GM18867 (cell line): Measurements from ENCODE around the gene PCK1.

Source experiments
- ATAC-seq: cut with Tn5 transposase; IDR thresholded peaks from one replicate; pipeline ENCODE4 v1.9.1; 2021; ENCODE audit warnings: mild to moderate bottlenecking, moderate library complexity; ENCODE audit not compliant: unreplicated experiment

Gene PCK1

GRCh38 chr20:57600320-57601210, 39.7 kb downstream of the PCK1 start:
- ATAC-seq, result no peak

- no peak for ATAC-seq
Observed at GRCh38 chr20:57601211-57601570, 40.3 kb downstream of the PCK1 start.

GRCh38 chr20:57601737-57602136, 40.8 kb downstream of the PCK1 start:
- no peak for ATAC-seq

- ATAC-seq, result no peak
Observed at GRCh38 chr20:57603120-57603519, 42.2 kb downstream of the PCK1 start.

DNA sequence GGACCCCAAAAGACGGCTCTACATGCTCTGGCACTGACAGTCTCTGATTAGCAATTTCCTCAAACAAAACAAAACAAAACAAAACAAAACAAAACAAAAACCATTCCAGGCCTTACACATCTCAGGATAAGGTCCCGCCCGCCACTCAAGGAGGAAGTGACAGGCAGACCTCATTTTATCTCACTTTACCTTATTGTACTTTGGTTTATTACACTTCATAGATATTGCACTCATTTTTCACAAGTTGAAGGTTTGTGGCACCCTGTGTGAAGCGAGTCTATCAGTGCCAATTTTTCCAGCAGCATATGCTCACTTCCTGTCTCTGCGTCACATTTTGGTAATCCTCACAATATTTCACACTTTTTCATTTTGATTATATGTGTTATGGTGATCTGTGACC, 44.1 kb downstream of the PCK1 start:
- ATAC-seq, result no peak

GRCh38 chr20:57605878-57606277, 45.0 kb downstream of the PCK1 start:
- no peak for ATAC-seq

DNA sequence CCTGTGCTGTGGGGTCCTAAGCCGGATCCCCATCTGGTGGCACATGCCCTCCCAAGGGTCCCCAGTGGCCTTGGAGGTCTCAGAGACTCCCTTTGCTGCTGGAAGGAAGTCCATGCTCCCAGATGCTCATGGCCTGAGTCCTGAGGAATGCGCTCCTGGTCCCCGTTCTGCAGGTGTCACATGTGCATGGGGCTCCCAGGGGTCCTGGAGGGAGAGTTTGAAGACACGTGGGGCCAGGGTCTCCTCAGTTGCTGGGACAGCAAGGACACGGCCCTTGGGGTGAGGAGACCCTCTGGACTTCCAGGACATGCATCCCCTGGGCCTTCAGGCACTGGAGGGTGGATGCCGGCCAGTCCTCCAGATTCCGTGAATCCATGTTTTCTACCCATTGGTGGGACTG, 47.6 kb downstream of the PCK1 start:
- ATAC-seq, result no peak

GRCh38 chr20:57609086-57609841, 48.4 kb downstream of the PCK1 start:
- no peak for ATAC-seq

- no peak for ATAC-seq
Observed at GRCh38 chr20:57609842-57610167, 48.9 kb downstream of the PCK1 start.

- ATAC-seq, result no peak
Observed at GRCh38 chr20:57610261-57610952, 49.5 kb downstream of the PCK1 start.

GRCh38 chr20:57611586-57612311, 50.8 kb downstream of the PCK1 start:
- ATAC-seq, result no peak

DNA sequence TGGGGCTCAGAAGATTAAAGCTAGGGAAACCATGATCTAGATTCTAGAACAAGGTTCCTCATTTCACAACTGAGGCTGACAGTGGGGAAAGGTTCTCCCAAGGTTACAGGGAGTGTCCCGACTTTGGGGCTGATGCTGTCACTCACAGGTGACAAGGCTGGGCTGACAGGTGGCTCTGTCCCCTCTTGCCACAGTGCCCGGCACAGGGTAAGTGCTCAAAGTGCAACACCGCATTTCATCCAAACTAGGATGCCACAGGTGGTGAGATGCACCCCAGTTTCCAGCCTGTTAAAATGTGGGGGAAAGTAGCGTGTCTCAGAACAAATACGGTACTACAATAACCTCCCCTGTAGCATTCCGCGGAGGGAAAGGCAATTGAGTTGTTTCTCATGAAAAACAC, 51.5 kb downstream of the PCK1 start:
- no peak for ATAC-seq

- ATAC-seq, result no peak
Observed at GRCh38 chr20:57612916-57613315, 52.0 kb downstream of the PCK1 start.

GRCh38 chr20:57613481-57613921, 52.6 kb downstream of the PCK1 start:
- ATAC-seq, result no peak

- no peak for ATAC-seq
Observed at GRCh38 chr20:57614490-57615444, 53.9 kb downstream of the PCK1 start.

DNA sequence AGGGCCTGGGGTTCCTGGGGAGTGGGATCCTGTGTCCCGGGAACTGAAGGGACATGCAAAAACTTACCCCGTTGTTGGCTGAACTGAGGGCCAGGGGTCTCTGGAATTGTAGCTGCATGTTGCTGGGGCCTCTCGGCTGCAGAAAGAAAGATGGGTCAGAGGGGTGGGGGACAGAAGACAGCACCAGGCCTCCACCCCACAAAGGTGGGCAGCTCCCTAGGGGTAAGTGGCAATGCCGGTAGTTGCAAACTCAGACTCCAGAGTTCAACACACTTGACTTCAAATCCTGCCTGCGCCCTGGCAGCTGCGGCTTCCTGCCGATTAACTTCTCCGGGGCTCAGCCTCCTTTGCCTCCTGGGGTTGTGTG, 54.5 kb downstream of the PCK1 start:
- no peak for ATAC-seq

GRCh38 chr20:57616143-57616951, 55.4 kb downstream of the PCK1 start:
- ATAC-seq, result no peak

DNA sequence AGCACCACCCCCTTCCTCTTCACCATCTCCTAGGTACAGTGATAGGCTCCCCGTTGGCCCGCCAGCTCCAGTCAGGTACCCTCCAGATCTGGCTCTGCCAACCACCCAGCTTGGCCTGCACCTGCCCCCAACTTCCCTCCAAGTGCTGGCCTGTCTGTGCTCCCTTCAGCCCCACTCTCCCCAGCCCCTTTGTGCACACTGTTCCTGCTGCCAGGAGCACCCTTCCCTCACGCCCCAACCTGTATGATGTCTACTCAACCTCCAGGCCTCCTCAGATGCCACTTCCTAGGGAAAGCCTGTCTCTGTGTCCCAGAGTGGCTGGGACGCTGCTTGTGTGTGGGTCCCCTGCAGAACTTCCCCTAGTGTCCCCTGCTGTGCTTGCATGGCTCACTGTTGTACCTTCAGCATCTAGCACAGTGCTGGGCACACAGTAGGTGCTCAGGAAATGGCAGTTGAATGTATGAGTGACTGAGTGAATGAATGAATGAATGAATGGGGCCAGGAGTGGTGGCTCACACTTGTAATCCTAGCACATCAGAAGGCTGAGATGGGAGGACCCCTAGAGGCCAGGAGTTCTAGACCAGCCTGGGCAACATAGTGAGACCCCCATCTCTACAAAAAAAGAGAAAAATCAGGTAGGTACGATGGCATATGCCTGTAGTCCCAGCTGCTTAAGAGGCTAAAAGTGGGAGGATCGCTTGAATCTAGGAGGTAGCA, 56.3 kb downstream of the PCK1 start:
- no peak for ATAC-seq
